ENCODE results near the gene IFI30. TPM values are rescaled to one million over a fixed set of nuclear protein-coding genes. Genes with fewer than 3 reads are reported as not detected.

Gene IFI30
- total RNA-seq, 1 experiment from 2014 or later = 35.8 TPM

DNA sequence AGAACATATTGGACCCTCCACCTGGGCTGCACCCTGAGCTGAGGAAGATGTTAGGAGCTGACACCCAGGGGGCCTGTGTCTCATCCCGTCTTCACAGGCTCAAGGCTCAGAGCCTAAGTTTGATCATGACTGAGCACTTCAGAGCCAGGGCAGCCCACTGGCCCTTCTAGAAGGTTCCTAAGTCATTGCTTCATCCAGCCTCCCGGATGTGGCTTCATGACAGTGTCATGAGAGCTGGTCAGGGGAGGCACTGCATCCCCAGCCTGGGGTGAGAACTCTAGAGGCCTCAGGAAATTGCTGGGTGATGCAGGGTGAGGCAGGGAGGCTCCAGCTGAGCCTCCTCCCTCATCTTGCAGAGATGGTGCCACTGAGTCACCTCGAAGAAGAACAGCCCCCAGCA lies 45.6 kb upstream of the IFI30 start:
- Histone ChIP-seq H3K9me2 (ENCODE audit: insufficient read depth) (no peaks in the 10 kb centered on the region), H3K79me2 (ENCODE audit: low read depth) (no peaks in the 10 kb centered on the region), H3K4me3 (no peak overlapping the region), H3K27ac (no peak overlapping the region), H3K4me2 (no peak overlapping the region), H3K36me3 (ENCODE audit: low read depth) (peaks cover 4% of the 10 kb centered on the region; the same call in 1 of the 2 replicates), H3K27me3 (ENCODE audit: insufficient read depth, low read depth) (no peaks in the 10 kb centered on the region), H3K9me3 (ENCODE audit: insufficient read depth, low read depth) (no peaks in the 10 kb centered on the region), H2AFZ (no peak overlapping the region), H3F3A (ENCODE audit: insufficient read depth, low read depth) (peaks cover 4% of the 10 kb centered on the region; the same call in 1 of the 2 replicates), H3K4me1 (replicated peaks; ENCODE audit: insufficient read depth) (no peaks in the 10 kb centered on the region), H4K20me1 (ENCODE audit: insufficient read depth) (no peaks in the 10 kb centered on the region)
- intact Hi-C loops (cut with micrococcal nuclease; ENCODE audit: unreplicated experiment) = no loop called here
- BruUV-seq (replicated peaks) = no TSS peak
- no peak for DNase-seq
- ChIA-PET CTCF (no interaction called here), POLR2A (ENCODE audit: unreplicated experiment) (no interaction called here)
- TF ChIP-seq, protein P1, sequence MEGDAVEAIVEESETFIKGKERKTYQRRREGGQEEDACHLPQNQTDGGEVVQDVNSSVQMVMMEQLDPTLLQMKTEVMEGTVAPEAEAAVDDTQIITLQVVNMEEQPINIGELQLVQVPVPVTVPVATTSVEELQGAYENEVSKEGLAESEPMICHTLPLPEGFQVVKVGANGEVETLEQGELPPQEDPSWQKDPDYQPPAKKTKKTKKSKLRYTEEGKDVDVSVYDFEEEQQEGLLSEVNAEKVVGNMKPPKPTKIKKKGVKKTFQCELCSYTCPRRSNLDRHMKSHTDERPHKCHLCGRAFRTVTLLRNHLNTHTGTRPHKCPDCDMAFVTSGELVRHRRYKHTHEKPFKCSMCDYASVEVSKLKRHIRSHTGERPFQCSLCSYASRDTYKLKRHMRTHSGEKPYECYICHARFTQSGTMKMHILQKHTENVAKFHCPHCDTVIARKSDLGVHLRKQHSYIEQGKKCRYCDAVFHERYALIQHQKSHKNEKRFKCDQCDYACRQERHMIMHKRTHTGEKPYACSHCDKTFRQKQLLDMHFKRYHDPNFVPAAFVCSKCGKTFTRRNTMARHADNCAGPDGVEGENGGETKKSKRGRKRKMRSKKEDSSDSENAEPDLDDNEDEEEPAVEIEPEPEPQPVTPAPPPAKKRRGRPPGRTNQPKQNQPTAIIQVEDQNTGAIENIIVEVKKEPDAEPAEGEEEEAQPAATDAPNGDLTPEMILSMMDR (conservative IDR thresholded peaks at IDR 0.05) = no peak
- no peak for TF ChIP-seq EZH2 (IDR thresholded peaks at IDR 0.05; ENCODE audit: low read depth)

DNA sequence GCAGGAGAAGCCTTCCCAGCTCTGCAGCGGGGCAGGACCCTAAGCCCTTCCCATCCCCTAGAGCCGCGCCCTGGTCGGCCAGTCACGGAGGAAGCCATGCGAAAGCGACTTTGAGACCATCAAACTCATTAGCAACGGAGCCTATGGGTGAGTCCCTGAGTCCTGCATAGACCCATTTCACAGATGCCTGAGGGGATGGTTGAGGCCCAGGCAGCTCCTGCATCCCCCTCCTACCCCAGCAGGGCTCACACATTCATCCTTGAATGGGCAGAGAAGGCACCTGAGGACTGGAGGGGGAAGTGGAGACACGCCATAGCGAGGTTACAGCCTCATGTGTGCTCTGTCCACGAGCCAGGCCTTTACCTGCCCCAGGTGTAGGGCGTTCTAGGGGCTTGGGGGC lies 44.8 kb upstream of the IFI30 start:
- Histone ChIP-seq H3K9me2 (ENCODE audit: insufficient read depth) (no peaks in the 10 kb centered on the region), H2AFZ (no peak overlapping the region), H3K4me3 (no peak overlapping the region), H4K20me1 (ENCODE audit: insufficient read depth) (no peaks in the 10 kb centered on the region), H3K36me3 (ENCODE audit: low read depth) (peaks cover 4% of the 10 kb centered on the region; the same call in 1 of the 2 replicates), H3K4me2 (no peak overlapping the region), H3K27ac (no peak overlapping the region), H3K9me3 (ENCODE audit: insufficient read depth, low read depth) (no peaks in the 10 kb centered on the region), H3K79me2 (ENCODE audit: low read depth) (no peaks in the 10 kb centered on the region), H3K27me3 (ENCODE audit: insufficient read depth, low read depth) (no peaks in the 10 kb centered on the region), H3F3A (ENCODE audit: insufficient read depth, low read depth) (peaks cover 4% of the 10 kb centered on the region; the same call in 1 of the 2 replicates), H3K4me1 (replicated peaks; ENCODE audit: insufficient read depth) (no peaks in the 10 kb centered on the region)
- CTCF ChIA-PET = no interaction called here
- TF ChIP-seq, protein P1 (conservative IDR thresholded peaks at IDR 0.05) = no peak
- no peak for TF ChIP-seq EZH2 (IDR thresholded peaks at IDR 0.05; ENCODE audit: low read depth)
- intact Hi-C loops (cut with micrococcal nuclease; ENCODE audit: unreplicated experiment) = no loop called here
- no peak for DNase-seq
- POLR2A ChIA-PET (ENCODE audit: unreplicated experiment) = no interaction called here
- no TSS peak for BruUV-seq (replicated peaks)

DNA sequence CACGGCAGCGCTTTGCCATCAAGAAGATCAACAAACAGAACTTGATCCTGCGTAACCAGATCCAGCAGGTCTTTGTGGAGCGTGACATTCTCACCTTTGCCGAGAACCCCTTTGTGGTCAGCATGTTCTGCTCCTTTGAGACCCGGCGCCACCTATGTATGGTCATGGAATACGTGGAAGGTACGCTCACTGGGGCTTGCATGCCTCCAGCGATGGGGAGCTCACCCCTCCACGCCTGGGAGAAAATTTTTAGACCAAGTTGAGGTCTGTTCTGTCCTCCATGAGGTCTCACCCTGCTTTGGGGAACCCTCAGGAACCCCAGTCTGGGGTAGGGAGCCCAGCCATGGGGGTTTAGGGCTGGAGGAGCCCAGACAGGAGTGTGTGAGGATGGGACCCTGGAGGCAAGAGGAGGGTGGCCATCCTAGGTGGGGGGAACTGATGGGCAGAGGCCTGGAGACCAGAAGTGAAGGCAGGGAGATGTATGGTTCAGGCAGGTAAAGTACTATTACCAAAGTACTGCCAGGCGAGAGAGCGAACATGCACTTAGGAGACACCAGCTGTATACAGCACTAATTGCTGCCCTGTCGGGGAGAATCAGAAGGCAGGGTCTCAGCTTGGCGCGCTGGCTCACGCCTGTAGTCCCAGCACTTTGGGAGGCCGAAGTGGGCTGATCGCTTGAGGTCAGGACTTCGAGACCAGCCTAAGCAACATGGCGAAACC lies 42.9 kb upstream of the IFI30 start:
- CTCF ChIA-PET = no interaction called here
- Histone ChIP-seq H3K4me1 (replicated peaks; ENCODE audit: insufficient read depth) (no peaks in the 10 kb centered on the region), H3K4me3 (no peak overlapping the region), H2AFZ (no peak overlapping the region), H3K9me3 (ENCODE audit: insufficient read depth, low read depth) (no peaks in the 10 kb centered on the region), H4K20me1 (ENCODE audit: insufficient read depth) (no peaks in the 10 kb centered on the region), H3K4me2 (no peak overlapping the region), H3K9me2 (ENCODE audit: insufficient read depth) (no peaks in the 10 kb centered on the region), H3F3A (ENCODE audit: insufficient read depth, low read depth) (peaks cover 4% of the 10 kb centered on the region; the same call in 1 of the 2 replicates), H3K36me3 (ENCODE audit: low read depth) (0 out of 2 replicates have a peak, but pooled peaks cover 4% of the 10 kb centered on the region), H3K79me2 (ENCODE audit: low read depth) (no peaks in the 10 kb centered on the region), H3K27ac (no peak overlapping the region), H3K27me3 (ENCODE audit: insufficient read depth, low read depth) (no peaks in the 10 kb centered on the region)
- POLR2A ChIA-PET (ENCODE audit: unreplicated experiment) = no interaction called here
- no TSS peak for BruUV-seq (replicated peaks)
- no peak for DNase-seq
- intact Hi-C loops (cut with micrococcal nuclease; ENCODE audit: unreplicated experiment) = no loop called here
- TF ChIP-seq EZH2 (IDR thresholded peaks at IDR 0.05; ENCODE audit: low read depth) = no peak
- TF ChIP-seq, protein P1 (conservative IDR thresholded peaks at IDR 0.05) = no peak
